ENCODE measurements around the gene TLCD5. TPM values are rescaled to one million over a fixed set of nuclear protein-coding genes. Genes with fewer than 3 reads are reported as not detected.

The TLCD5 gene
- total RNA-seq, 4 donors from 2014 or later: 0.23 to 3.2 (median 0.43) TPM

GRCh38 chr11:120293038-120293800 lies 31.9 kb upstream of the TLCD5 start:
- WGBS, 2 donors: 42 to 52% methylated on average over 4 to 5 of the region's 5 CpGs
- H3K36me3 ChIP-seq: no peaks in the 10 kb centered on the region
- H3K9me3 ChIP-seq: no peaks in the 10 kb centered on the region
- H3K4me1 ChIP-seq: no peaks in the 10 kb centered on the region
- H3K4me3 ChIP-seq: no peak overlapping the region
- intact Hi-C loops (cut with DNase I): no loop called here
- TF ChIP-seq POLR2A (IDR thresholded peaks at IDR 0.05) (no peak), CTCF (IDR thresholded peaks at IDR 0.05) (no peak)
- peaks cover 0 to 27% (median 0%) of the 10 kb centered on the region in 4 donors for H3K27me3 ChIP-seq
- H3K27ac ChIP-seq: no peak overlapping the region
- DNase-seq: no peak

- WGBS, 2 donors: 69 to 84% methylated on average over 2 of the region's 5 CpGs
- H3K4me3 ChIP-seq: no peak overlapping the region
- intact Hi-C loops (cut with DNase I): no loop called here
These were observed 31.0 kb upstream of the TLCD5 start for GRCh38 chr11:120294096-120294495.

GRCh38 chr11:120295099-120295498 lies 30.0 kb upstream of the TLCD5 start:
- Histone ChIP-seq H3K4me3 (no peak overlapping the region), H3K27ac (no peak overlapping the region), H3K27me3 (peaks cover 0 to 32% (median 0%) of the 10 kb centered on the region in 4 donors), H3K4me1 (peaks cover 0 to 9% (median 4%) of the 10 kb centered on the region in 3 donors), H3K36me3 (no peaks in the 10 kb centered on the region), H3K9me3 (no peaks in the 10 kb centered on the region)
- 47 to 54% methylated on average over 4 of the region's 4 CpGs for WGBS, 2 donors
- DNase-seq: no peak
- TF ChIP-seq CTCF (IDR thresholded peaks at IDR 0.05) (no peak), POLR2A (IDR thresholded peaks at IDR 0.05) (no peak)
- intact Hi-C loops (cut with DNase I): loop anchor here (5.0 kb wide), 1 partner anchor 123 kb away; no protein-coding TSS in a partner anchor

More at GRCh38 chr11:120294096-120294495, 31.0 kb upstream of the TLCD5 start:
- DNase-seq: no peak
- Histone ChIP-seq H3K4me1 (no peaks in the 10 kb centered on the region), H3K27me3 (peaks cover 0 to 27% (median 0%) of the 10 kb centered on the region in 4 donors), H3K9me3 (no peaks in the 10 kb centered on the region), H3K27ac (no peak overlapping the region), H3K36me3 (no peaks in the 10 kb centered on the region)
- TF ChIP-seq CTCF (IDR thresholded peaks at IDR 0.05) (no peak), POLR2A (IDR thresholded peaks at IDR 0.05) (no peak)

- Histone ChIP-seq H3K27ac (no peak overlapping the region), H3K4me1 (peaks cover 4 to 22% (median 4%) of the 10 kb centered on the region in 3 donors), H3K4me3 (no peak overlapping the region), H3K9me3 (no peaks in the 10 kb centered on the region), H3K27me3 (peaks cover 0 to 32% (median 0%) of the 10 kb centered on the region in 4 donors), H3K36me3 (no peaks in the 10 kb centered on the region)
- intact Hi-C loops (cut with DNase I): loop anchor here (5.0 kb wide), 1 partner anchor 124 kb away; no protein-coding TSS in a partner anchor
- TF ChIP-seq POLR2A (IDR thresholded peaks at IDR 0.05): no peak
- TF ChIP-seq CTCF (IDR thresholded peaks at IDR 0.05): no peak
- DNase-seq: no peak
- WGBS, 2 donors: 89 to 97% methylated on average over 5 of the region's 5 CpGs
These were observed 28.5 kb upstream of the TLCD5 start for GRCh38 chr11:120296554-120296953.

GRCh38 chr11:120298461-120298860 lies 26.6 kb upstream of the TLCD5 start:
- Histone ChIP-seq H3K36me3 (no peaks in the 10 kb centered on the region), H3K4me1 (peaks cover 15 to 41% (median 15%) of the 10 kb centered on the region in 3 donors), H3K27me3 (peaks cover 0 to 19% (median 0%) of the 10 kb centered on the region in 4 donors), H3K9me3 (no peaks in the 10 kb centered on the region), H3K4me3 (no peak overlapping the region), H3K27ac (no peak overlapping the region)
- TF ChIP-seq CTCF (IDR thresholded peaks at IDR 0.05): no peak
- TF ChIP-seq POLR2A (IDR thresholded peaks at IDR 0.05): no peak
- DNase-seq: no peak
- intact Hi-C loops (cut with DNase I): loop anchor here (5.0 kb wide), 1 partner anchor 126 kb away; no protein-coding TSS in a partner anchor
- WGBS, 2 donors: 85% methylated on average over 4 to 5 of the region's 5 CpGs
